A549 treated with CpdA at 1 μM for 4 hours (cell line): ENCODE measurements around the gene AVL9. TPM values are rescaled to one million over a fixed set of nuclear protein-coding genes. Genes with fewer than 3 reads are reported as not detected.

Source experiments
- total RNA-seq: library from RNA; stranded (reverse); fragments of 200-300 nt; extraction: Qiagen RNA extraction; gene quantifications from 5 replicates; pipeline ENCODE4 v1.2.3, GENCODE V29; 2022; ENCODE audit warnings: low read depth

The AVL9 gene
- 18.3 to 31.6 TPM (median 29.2 TPM) in 5 replicates for total RNA-seq

DNA sequence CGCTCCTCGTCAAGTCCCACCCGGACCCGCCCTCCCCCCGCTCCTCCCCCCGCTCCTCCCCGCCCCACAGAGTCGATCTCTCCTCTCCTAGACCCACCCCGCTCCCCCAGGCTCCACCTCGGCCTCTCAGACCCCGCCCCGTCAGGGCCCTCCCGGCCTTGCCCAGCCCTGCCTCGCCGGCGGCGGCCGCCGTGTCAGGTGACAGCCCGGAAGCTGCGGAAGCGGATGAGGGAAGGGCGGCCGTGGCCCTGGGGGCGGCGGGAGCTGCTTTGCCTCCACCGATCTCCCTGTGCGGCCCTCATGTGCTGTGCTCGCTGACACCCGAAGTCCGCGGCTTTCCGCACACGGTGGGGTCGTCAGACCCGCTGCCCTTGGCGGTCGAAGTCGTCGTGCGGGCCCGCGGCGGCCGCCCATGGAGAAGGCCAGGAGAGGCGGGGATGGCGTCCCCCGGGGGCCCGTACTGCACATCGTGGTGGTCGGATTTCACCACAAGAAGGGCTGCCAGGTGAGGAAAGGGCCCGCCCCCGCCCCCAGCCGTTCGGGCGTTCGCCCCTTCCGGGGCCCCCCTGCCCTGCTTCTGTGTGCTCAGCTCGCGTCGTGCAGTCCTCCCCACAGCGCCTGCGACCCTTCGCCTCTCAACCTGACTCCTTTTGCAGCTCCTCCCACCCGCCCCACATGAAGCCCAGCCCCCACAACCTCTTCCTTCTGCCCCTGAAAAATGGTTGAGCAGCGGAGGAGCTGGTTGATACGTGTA lies at the start of gene AVL9:
Gene AVL9, plus strand, starts transcription at position 192 of the 754 bp plus-strand sequence. Its CDS starts 221 bp downstream, at position 413.

GRCh38 chr7:32490127-32490796 lies 5.0 kb upstream of the AVL9 start, which contains the start of gene LSM5:
TSS of gene LSM5 (minus strand) at chr7:32490380. CDS start at chr7:32490365, 15 bp downstream.

Other genes with a start within 250 kb of the AVL9 start
- gene LSM5, start 5.1 kb upstream of the AVL9 start, total RNA-seq: 80.5 to 110 TPM (median 95.1 TPM) in 5 replicates